ENCODE results near the gene ITGA11.

DNA sequence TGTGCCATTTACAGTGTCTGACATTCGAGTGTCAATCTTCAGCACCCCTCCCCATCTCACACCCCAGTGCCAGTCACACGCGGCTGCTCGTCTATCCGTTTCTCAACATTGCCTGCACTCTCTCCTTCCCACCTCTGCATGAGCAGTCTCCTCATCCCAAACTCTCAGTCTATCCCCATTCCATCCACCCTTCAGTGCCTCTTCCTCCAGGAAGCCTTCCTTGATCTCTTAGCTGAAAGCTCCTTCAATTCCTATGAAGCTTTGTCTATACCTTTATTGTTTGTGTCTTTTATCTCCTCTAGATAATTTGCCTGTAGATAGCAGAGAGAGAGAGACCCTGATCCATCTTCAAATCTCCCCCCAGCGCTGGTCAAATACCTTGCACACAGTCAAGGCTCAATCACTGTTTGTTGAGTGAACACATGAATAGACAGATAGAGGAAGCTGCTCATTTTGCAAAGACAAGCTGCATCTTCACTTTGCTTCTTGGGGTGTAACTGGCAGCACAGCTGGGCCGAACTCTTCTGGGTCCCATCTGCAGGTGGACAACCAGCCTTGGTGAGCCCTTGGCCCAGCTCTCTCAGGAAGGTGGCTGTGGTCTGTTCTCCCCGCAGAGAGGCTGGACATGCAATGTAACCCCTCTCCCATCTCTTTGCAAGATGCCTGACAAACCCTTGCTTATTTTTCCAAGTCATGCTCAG lies 52.8 kb downstream of the ITGA11 start:
- TF ChIP-seq POLR2A (IDR thresholded peaks at IDR 0.05; ENCODE audit: low read depth, low read length): no peak
- TF ChIP-seq TAF1 (IDR thresholded peaks at IDR 0.05; ENCODE audit: low read depth, low read length): no peak
- no peak for TF ChIP-seq POLR2AphosphoS5 (IDR thresholded peaks at IDR 0.05; ENCODE audit: low read depth, low read length)
- TF ChIP-seq SPI1 (IDR thresholded peaks at IDR 0.05; ENCODE audit: low read depth, low read length): no peak

All from GM12891 (cell line).